ENCODE measurements around the gene TRIM45.

- TF ChIP-seq, protein P1, sequence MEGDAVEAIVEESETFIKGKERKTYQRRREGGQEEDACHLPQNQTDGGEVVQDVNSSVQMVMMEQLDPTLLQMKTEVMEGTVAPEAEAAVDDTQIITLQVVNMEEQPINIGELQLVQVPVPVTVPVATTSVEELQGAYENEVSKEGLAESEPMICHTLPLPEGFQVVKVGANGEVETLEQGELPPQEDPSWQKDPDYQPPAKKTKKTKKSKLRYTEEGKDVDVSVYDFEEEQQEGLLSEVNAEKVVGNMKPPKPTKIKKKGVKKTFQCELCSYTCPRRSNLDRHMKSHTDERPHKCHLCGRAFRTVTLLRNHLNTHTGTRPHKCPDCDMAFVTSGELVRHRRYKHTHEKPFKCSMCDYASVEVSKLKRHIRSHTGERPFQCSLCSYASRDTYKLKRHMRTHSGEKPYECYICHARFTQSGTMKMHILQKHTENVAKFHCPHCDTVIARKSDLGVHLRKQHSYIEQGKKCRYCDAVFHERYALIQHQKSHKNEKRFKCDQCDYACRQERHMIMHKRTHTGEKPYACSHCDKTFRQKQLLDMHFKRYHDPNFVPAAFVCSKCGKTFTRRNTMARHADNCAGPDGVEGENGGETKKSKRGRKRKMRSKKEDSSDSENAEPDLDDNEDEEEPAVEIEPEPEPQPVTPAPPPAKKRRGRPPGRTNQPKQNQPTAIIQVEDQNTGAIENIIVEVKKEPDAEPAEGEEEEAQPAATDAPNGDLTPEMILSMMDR (IDR thresholded peaks at IDR 0.05) = no peak
- TF ChIP-seq POLR2A (IDR thresholded peaks at IDR 0.05) (no peak), EP300 (IDR thresholded peaks at IDR 0.05) (no peak), POLR2AphosphoS5 (IDR thresholded peaks at IDR 0.05) (no peak)
These were observed 59.5 kb downstream of the TRIM45 start for GRCh38 chr1:117061986-117062415.

All from upper lobe of left lung (tissue), 4 donors.